Right hindlimb (tissue), 1 donor: Measurements from ENCODE around the gene RNGTT.
"Not testable (repeated sequence)": the region's sequence is repeated elsewhere in the genome, so short reads cannot be mapped to it uniquely, and the experiment has no call there.

Experiments
- DNase-seq: peaks from one replicate; pipeline ENCODE4 v3.0.0-alpha.2; 2018

RNGTT gene

GRCh38 chr6:88963139-88964090, at the start of gene RNGTT:
TSS of gene RNGTT (minus strand) at chr6:88963618. CDS start at chr6:88963409, 209 bp downstream.
- peak; percentile 99 for DNase-seq

DNA sequence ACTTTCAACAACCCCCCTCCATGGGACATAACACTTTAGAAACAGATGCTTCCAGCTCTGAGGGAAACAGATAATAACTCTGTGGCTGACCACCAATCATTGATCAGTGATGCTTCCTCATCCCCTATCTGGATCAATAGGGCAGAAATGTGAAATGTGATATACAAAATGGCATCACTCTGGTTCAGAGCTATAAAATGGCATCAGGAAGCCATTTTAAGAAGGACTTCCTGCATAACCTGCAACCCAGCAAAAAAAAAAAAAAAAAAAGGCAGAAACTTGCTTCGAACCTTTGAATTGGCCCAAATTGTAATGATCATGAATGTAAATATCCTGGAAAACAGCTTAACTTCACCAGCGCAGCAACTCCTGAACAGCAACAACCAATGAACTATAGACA, 48.0 kb upstream of the RNGTT start:
- no peak for DNase-seq

- no peak for DNase-seq
Observed at GRCh38 chr6:89010825-89011224, 47.4 kb upstream of the RNGTT start.

DNA sequence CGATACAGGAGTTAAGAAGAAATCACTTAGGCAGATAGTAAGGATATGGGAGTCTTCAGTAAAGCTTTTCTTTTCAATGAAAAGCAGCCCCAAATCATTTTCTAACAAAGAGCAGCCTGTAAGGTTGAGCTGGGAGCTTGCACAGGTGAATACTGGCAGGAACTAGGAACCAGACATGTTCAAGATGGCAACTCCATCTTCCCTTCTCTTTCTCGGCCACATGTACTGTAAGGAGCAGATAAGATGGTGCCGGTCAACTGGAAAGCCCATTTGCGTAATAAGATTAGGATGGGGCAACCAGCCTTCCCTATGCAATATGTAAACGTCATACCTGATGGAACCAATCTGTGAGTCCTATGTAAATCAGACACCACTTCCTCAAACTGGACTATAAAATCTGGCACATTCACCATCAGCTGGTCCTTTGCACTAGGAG, 46.2 kb upstream of the RNGTT start:
- no peak for DNase-seq

DNA sequence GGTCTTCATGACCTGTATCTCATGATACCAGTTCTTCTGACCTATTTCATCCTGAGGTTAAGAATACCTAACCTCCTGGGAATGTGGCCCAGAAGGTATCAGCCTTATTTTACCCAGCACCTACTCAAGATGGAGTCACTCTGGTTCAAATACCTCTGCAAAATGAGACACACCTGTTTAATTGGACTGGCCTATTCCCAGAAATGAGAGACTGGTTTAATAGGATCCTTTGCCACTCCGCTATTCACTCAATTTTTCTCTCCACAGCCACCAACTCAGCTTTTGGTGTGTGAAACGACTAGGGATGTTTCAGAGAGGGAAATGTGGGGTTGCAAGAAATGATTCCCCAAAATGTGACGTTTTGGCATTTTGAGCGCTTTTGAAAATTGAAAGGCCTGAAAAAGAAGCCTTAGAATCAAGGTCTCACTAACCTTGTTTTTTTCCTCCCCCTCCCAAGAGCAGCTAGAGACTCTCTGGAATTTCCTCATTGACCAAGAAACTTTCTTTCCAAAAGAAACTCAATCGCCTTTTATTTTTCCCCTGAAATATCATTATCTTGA, 45.5 kb upstream of the RNGTT start:
- DNase-seq: no peak

DNA sequence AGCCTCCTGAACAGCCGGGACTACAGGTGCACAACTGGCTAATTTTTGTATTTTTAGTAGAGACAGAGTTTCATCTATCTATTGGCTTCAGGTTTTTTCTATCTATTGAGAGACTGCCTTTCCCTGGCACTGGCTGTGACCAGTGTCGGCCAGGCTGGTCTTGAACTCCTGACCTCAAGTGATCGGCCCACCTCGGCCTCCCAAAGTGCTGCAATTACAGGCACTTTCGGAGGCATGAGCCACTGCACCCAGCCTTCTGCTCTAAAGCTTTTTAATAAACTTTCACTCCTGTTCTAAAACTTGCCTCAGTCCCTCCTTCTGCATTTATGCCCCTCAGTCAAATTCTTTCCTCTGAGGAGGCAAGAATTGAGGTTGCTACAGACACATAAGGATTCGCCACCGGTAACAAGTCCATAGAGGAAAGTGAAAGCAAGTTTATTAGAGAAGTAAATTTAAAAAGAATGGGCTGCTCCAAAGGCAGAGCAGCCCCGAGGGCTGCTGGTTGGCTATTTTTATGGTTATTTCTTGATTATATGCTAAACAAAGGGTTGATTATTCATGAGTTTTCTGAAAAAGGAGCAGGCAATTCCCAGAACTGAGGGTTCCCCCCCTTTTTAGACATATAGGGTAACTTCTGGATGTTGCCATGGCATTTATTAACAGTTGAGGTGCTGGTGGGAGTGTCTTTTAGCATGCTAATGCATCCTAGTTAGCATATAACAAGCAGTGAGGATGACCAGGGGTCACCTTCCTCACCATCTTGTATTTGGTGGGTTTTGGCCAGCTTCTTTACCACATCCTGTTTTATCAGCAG, 44.8 kb upstream of the RNGTT start:
- no peak for DNase-seq

GRCh38 chr6:89007209-89008000, 44.0 kb upstream of the RNGTT start:
- DNase-seq: no peak

DNA sequence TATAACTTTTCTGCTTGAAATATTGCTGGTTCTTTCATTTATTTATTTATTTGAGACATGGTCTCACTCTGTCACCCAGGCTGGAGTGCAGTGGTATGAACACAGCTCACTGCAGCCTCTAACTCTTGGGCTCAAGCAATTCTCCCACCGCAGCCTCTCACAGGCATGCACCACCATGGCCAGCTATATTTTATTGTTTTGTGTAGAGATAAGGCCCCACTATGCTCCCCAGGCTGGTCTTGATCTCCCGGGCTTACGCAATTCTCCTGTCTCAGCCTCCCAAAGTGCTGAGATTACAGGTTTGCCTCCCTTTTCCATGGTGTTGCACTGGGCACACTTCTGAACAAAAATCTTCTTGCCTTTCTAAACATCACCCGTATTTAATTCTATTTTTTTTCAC, 39.1 kb upstream of the RNGTT start:
- no peak for DNase-seq

DNA sequence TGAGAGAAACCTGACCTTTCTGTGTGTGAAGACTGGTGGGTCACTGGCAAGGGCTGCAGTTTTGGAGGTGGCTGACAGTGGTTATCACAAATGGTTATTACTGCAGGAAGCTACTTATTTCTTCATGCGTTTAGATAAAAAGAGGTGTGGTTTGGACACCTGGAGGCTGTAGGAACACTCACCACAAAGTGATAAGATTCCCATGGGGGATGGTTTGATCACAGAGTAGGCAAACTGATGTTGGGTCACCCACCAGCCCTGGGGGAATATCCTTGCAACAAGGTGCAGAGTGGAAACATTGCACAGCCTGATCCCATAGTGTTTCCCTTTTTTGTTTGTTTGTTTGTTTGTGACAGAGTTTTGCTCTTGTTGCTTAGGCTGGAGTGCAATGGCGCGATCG, 33.9 kb upstream of the RNGTT start:
- no peak for DNase-seq

DNA sequence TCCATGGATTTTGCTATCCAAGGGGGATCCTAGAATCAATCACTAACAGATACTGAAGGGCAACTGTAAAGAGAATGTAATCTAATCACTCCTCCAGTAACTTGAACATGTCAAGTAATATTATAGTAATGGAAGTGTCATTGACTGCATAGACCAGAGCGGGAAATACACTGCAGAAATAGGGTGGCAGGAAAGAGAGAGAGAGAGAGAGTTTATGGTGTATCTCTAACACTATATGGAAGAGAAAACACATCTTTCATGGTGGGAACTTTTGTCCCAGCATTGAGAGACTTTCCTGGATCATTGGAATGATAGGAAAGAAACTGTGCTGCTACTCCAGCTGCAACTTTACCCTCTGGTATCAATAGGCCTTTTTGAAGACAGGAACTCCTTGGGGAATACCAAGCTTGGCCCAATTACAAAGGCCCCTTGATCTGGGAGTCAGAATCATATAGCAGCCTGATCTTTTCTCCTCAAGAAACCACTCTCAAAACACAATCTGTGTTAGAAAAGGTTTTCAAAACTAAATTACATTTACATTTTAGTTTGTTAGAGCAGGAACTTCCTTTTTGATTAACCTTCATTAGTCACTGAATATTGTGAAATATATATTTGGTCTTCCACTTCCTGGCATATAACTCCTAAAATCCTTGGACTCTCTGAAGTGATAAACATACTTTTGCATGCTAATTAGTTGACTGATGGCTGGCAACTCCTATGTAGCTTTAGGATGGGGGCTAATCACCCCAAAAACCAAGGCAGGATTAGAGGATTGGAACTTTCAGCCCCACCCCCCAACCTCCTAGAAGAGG, 29.5 kb upstream of the RNGTT start:
- DNase-seq: no peak

- DNase-seq: no peak
Observed at GRCh38 chr6:88989215-88989614, 25.8 kb upstream of the RNGTT start.

DNA sequence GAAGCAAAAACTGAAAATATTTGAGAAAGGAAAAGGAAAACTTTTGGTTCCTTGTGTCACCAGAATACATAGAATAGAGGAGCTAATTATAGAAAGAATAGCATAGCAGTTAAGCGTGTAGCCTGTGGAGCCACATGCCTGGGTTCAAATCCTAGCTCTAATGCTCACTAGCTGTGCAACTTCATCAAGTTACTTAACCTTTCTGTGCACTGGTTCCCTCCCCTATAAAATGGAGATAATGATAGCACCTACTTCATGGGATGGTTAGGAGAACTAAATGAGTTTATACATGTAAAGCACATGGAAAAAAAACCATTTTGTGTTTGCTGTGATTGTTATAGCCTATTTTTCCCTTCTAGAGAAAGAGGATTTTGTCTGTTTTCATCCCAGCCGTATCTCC, 24.5 kb upstream of the RNGTT start:
- DNase-seq: no peak

DNA sequence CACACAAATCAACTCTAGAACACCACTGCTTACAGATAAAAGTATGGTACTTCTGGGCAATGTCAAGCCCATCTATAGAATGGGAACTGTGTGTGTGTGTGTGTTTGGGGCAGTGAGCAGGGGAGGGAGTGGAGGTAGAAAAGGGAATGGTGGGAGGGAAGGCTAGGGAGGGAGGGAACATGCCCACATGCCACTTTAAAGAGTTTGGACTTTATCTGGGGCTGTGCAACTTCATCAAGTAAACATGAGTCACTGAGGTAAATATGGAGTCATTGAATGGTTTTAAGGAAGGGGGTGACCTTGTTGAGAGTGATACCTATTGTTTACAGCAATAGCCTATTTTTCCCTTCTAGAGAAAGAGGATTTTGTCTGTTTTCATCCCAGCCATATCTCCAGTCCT, 22.5 kb upstream of the RNGTT start:
- DNase-seq: no peak

- DNase-seq: no peak
Observed at GRCh38 chr6:88984606-88985005, 21.2 kb upstream of the RNGTT start.

DNA sequence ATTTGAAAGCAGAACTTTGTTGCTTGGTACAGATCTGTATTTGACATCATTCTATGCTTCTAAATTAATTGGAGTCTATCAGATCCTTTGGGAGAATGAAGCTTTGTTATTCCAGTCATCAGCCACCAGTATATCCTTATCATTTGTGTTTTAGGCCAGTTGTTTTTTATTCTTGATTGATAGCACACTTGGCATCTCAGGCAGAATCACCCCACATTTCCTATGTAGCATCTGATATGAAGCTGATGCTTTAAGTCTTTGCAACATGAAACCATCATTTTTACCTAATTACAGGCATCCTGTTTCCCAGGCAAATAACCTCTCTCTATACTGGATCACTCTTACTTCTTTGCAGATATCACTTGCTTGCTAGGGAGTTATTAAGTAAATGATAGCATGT, 20.7 kb upstream of the RNGTT start:
- DNase-seq: no peak

DNA sequence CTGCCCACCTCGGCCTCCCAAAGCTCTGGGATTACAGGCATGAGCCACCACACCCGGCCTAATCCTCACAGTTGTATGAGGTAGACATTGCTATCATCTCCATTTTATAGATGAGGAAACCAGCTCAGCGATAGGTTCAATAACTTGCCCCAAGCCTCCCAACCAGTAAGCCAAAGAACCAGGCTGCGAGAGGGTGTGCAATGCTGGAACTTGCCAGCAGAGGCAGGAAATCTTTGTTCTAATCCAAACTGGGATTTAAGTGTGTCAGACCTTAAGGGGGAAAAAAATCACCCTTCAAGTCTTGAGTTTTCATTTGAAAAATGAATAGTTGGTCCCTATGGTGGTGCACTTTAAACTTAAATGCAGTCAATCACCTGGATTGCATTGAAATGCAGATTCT, 20.1 kb upstream of the RNGTT start:
- DNase-seq: no peak

- DNase-seq: not testable (repeated sequence)
Observed at GRCh38 chr6:88983129-88983528, 19.7 kb upstream of the RNGTT start.

DNA sequence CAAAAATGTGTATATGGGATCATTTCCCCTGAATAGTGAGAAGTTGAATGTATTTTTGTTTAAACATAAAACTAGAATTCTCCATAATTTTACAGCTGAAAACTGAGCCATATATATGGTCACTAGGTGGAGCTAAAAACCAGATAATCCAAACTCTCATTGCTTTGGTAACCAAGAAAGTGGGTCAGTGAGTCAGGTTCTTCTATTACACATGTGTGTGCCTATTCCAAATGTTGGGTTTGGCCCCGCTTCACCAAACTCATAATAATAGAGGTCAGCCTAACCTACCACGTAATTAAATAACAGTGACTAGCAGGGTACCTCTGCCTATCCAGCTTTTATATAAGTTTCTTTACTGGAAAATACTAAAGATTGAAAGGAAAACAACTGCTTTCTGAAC, 19.3 kb upstream of the RNGTT start:
- peak; percentile 54 for DNase-seq

GRCh38 chr6:88975369-88975768, 12.0 kb upstream of the RNGTT start:
- no peak for DNase-seq

DNA sequence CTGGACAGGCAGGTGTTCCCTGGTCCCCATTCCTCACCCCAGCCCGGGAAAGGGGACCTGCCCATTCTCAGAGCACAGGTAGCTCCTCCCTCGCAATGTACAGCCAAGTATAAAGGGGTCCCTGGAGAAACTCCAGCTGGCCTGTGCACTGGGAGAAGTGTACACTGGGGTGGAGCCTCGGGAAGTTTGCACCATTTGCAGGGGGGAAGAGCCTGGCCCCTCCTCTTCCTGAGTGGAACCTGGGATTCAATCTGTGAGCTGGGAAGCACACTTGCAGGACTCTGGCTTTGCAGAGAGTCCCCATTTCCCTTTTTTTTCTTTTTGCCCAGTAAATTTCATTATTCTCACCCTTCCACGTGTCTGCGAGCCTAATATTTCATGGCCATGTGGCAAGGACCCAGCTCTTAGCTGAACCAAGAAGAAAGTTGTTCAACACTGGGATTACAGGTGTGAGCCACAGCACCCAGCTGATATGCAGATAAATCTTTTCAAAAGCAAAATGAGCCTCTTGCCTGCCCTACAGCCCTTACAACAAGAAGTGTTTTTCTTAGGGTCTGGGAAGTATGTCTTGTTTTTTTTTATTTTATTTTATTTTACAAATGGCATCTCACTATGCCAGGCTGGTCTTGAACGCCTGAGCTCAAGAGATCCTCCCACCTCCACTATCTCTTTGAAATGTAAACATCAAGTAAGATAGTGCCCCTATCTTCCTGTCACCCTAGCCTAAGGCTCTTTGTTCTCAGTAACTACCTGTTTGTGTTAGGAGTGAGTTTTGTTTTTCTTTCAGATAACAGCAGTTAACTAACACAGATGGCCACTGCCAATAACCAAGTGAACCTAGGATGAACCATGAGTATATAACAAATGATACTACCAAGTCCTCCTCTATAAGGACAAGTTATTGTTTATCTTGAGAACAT, 9.3 kb upstream of the RNGTT start:
- DNase-seq: no peak

DNA sequence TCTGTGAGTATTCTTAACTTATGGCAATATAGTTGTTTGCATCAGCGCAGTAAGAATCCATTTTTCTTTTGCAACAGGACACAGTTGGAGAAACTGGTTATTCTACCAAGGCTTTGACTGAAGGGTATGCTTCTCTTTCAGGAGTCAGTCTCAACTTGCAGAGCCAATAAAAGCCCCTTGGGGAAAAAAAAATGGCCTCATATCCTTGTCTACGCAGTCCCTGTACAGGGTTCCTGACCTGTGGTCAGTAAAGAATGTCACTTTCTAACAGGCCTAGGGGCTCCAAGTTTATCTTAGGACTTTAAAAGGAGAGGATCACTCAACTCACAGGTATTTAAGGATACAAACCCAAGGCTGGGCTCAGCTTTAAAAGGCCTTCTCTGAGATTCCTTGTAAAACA, 6.9 kb upstream of the RNGTT start:
- no peak for DNase-seq
